Spleen (tissue), 7 donors: ENCODE data around the gene LRIT1.

ENCODE experiments used
- CTCF ChIP-seq, 11 experiments: fragments of 200-600 bp in 7 of 11; fragments of 450-650 bp in 4 of 11; sonication (generic) in 4 of 11; IDR thresholded peaks in 8 of 11; conservative IDR thresholded peaks in 3 of 11; 1 replicate in 7 of 11; 2 replicates in 4 of 11; pipeline versions ENCODE4 v1.4.0 to v1.8.0; 2016 to 2021; ENCODE audit warnings: antibody characterized with exemption in 11 of 11, inconsistent platforms in 4 of 11, mild to moderate bottlenecking in 1 of 11
- POLR2A ChIP-seq, 3 donors: fragments of 450-650 bp; IDR thresholded peaks; one replicate each; pipeline ENCODE4 v1.5.1; 2017; ENCODE audit warnings: antibody characterized with exemption in 3 of 3, mild to moderate bottlenecking in 1 of 3
- POLR2AphosphoS5 ChIP-seq, 3 donors: sonication (generic); formaldehyde crosslinking; IDR thresholded peaks; one replicate each; pipeline ENCODE4 v1.5.1; 2017; ENCODE audit warnings: antibody characterized with exemption in 3 of 3
- donor health status: DM: no; HTN: no; CAD: no; lungs with moderate emphysema.
- donor health status: DM: no; HTN: no; CAD: no.
- donor health status: DM: no; HTN: no; CAD: no.

- TF ChIP-seq CTCF (IDR thresholded peaks at IDR 0.05 in 8 of 11, conservative IDR thresholded peaks at IDR 0.05 in 3 of 11) (no peak), POLR2AphosphoS5 (IDR thresholded peaks at IDR 0.05) (peak in 1 of 3 donors; percentile 35), POLR2A (IDR thresholded peaks at IDR 0.05) (no peak)
Observed at GRCh38 chr10:84200537-84201243, 40.7 kb downstream of the LRIT1 start.
